NT2/D1 (cell line): ENCODE data around the gene TBKBP1.

Source experiments
- SUZ12 ChIP-seq: IDR thresholded peaks from 2 replicates; pipeline ENCODE4 v1.6.1; 2011; ENCODE audit not compliant: insufficient read length, insufficient read depth; ENCODE audit errors: extremely low read depth
- YY1 ChIP-seq: IDR thresholded peaks from 2 replicates; pipeline ENCODE4 v1.6.1; 2011; ENCODE audit not compliant: insufficient read length, insufficient read depth
- ZNF274 ChIP-seq: IDR thresholded peaks from 2 replicates; pipeline ENCODE4 v1.6.1; 2011; ENCODE audit warnings: mild to moderate bottlenecking, low read depth, low read length

- TF ChIP-seq ZNF274 = no peak
- TF ChIP-seq SUZ12 = no peak
- no peak for TF ChIP-seq YY1
Observed at GRCh38 chr17:47703671-47704070, 9.7 kb downstream of the TBKBP1 start.
